K562 (cell line): ENCODE data around the gene KMT2E. TPM values are rescaled to one million over a fixed set of nuclear protein-coding genes. Genes with fewer than 3 reads are reported as not detected.

Source experiments
- EZH2 ChIP-seq: IDR thresholded peaks from 2 replicates; pipeline ENCODE4 v1.6.1; 2012; ENCODE audit warnings: low read depth, mild to moderate bottlenecking, inconsistent platforms, low read length, borderline replicate concordance
- FOXP4 ChIP-seq: sonication (generic); formaldehyde crosslinking; IDR thresholded peaks from 2 replicates; pipeline ENCODE4 v1.8.0; 2022; ENCODE audit warnings: mild to moderate bottlenecking, missing genetic modification reagents, borderline replicate concordance
- MITF ChIP-seq: IDR thresholded peaks from 2 replicates; pipeline ENCODE4 v1.6.1; 2014; ENCODE audit warnings: antibody characterized with exemption
- MYBL2 ChIP-seq, 2 experiments: fragments of 450-650 bp in 1 of 2; sonication (generic) in 1 of 2; formaldehyde crosslinking in 1 of 2; IDR thresholded peaks; 2 replicates each; pipeline versions ENCODE4 v1.6.1 to v1.8.1; 2017 to 2022; ENCODE audit warnings: borderline replicate concordance in 1 of 2, inconsistent platforms in 1 of 2, low read depth in 1 of 2, mild to moderate bottlenecking in 1 of 2, missing genetic modification reagents in 1 of 2, moderate library complexity in 1 of 2
- NR2F6 ChIP-seq: fragments of 450-650 bp; formaldehyde crosslinking; IDR thresholded peaks from 2 replicates; pipeline ENCODE4 v1.4.0; 2020; ENCODE audit warnings: mild to moderate bottlenecking
- SETDB1 ChIP-seq: IDR thresholded peaks from one replicate; pipeline ENCODE4 v1.6.1; 2012; ENCODE audit warnings: low read length, control low read depth, inconsistent platforms
- TRIM24 ChIP-seq, 2 experiments: fragments of 450-650 bp; IDR thresholded peaks; 2 replicates each; pipeline ENCODE4 v1.6.1; 2016
- ZKSCAN3 ChIP-seq: fragments of 250-450 bp; sonication (Bioruptor Pico); IDR thresholded peaks from 2 replicates; pipeline ENCODE4 v1.4.0; 2020
- ZNF589 ChIP-seq: fragments of 200-800 bp; sonication (Bioruptor generic); IDR thresholded peaks from 2 replicates; pipeline ENCODE4 v1.6.1; 2016; ENCODE audit warnings: low read depth, missing genetic modification characterization, missing compliant biosample characterization
- ZNF699 ChIP-seq: fragments of 250-450 bp; sonication (Bioruptor Pico); IDR thresholded peaks from 2 replicates; pipeline ENCODE4 v1.8.0; 2021; ENCODE audit warnings: mild to moderate bottlenecking, moderate library complexity; ENCODE audit not compliant: insufficient replicate concordance
- polyA plus RNA-seq, 8 experiments: library from polyadenylated mRNA; depleted of rRNA in 4 of 8; stranded (reverse) in 5 of 8; unstranded in 3 of 8; fragments of >200 nt; fragmentation: Nextera tagmentation in 2 of 8; fragmentation: Illumina TruSeq in 1 of 8; extraction: Ambion mirVana in 2 of 8; extraction: Trizol in 1 of 8; gene quantifications; 2 replicates each; pipeline versions ENCODE4 v1.2.1 to v1.2.3, GENCODE V29; 2011 to 2014; ENCODE audit warnings: inconsistent platforms in 1 of 8, missing spikeins in 1 of 8
- total RNA-seq, 7 experiments: library from RNA; depleted of rRNA in 6 of 7; stranded (reverse); fragments of >200 nt in 6 of 7; fragmentation: Illumina TruSeq in 2 of 7; extraction: Trizol in 2 of 7; gene quantifications; 2 replicates each; pipeline versions ENCODE4 v1.2.1 to v1.2.3, GENCODE V29; 2011 to 2021; ENCODE audit warnings: low replicate concordance in 1 of 7
- TF ChIP-seq, protein P1 (sequence below): sonication (generic); formaldehyde crosslinking; IDR thresholded peaks from 2 replicates; pipeline ENCODE4 v1.8.1; 2023; ENCODE audit warnings: mild to moderate bottlenecking, missing genetic modification reagents
- TF ChIP-seq, protein P2 (sequence below), 2 experiments: fragments of 450-650 bp; formaldehyde crosslinking in 1 of 2; IDR thresholded peaks; 2 replicates each; pipeline versions ENCODE4 v1.4.0 to v1.6.1; 2014 to 2020; ENCODE audit warnings: mild to moderate bottlenecking in 2 of 2, borderline replicate concordance in 1 of 2, low read depth in 1 of 2

The KMT2E gene
- total and polyA plus RNA-seq, 9 of the 15 experiments (the other 6 are each of a cell fraction or from before 2014, with no cell fraction given), result 8.9 to 55.3 (median 38.1) TPM

DNA sequence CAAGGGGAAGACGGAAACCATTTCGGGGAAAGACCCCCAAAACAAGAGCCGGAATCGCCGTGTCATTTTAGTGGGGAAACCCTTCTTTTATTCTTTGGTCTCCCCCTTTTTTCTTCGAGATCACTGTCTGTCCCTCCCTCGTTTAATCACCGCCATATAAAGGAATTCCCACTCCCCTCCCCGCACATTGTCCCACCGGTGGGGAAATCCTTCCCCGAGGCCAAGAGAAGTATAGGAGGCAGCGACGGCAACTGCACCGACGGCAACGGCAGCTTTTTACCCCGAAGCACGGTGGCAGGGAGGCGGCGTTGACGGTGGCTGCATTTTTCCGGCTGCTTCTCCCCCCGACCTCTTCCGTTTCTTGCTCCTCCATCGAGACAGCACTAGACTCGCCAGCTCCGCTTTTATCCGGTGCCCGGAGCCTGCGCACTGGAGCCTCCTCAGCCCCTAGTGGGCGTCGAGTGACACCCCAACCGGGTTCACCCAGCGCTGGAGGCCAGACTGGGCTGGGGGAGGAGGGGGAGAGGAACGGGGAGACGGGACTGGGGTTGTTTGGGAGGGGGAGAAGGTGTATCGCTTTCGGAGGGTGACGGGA, 687 bp upstream of the KMT2E start (continued):
- TF ChIP-seq, protein P1, sequence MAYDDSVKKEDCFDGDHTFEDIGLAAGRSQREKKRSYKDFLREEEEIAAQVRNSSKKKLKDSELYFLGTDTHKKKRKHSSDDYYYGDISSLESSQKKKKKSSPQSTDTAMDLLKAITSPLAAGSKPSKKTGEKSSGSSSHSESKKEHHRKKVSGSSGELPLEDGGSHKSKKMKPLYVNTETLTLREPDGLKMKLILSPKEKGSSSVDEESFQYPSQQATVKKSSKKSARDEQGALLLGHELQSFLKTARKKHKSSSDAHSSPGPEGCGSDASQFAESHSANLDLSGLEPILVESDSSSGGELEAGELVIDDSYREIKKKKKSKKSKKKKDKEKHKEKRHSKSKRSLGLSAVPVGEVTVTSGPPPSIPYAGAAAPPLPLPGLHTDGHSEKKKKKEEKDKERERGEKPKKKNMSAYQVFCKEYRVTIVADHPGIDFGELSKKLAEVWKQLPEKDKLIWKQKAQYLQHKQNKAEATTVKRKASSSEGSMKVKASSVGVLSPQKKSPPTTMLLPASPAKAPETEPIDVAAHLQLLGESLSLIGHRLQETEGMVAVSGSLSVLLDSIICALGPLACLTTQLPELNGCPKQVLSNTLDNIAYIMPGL, result peak; percentile 51; the same call in 1 of the 2 replicates
- no peak for TF ChIP-seq ZNF699
- TF ChIP-seq ZKSCAN3 (CRISPR knock-in tag), result no peak
- peak; percentile 89 for TF ChIP-seq NR2F6 (CRISPR knock-in tag)
- TF ChIP-seq MITF, result no peak
- 0 out of 2 replicates have a peak, but pooled peaks have one; percentile 73 for TF ChIP-seq FOXP4
- TF ChIP-seq MYBL2 (IDR thresholded peaks at IDR 0.05; ENCODE audit: low read depth), result no peak
- TF ChIP-seq MYBL2 (CRISPR knock-in tag; IDR thresholded peaks at IDR 0.05; ENCODE audit: borderline replicate concordance), result no peak
- TF ChIP-seq TRIM24 (IDR thresholded peaks at IDR 0.05), result peak in 1 of 2 experiments; percentile 61; a peak in 2 of 4 replicates
- no peak for TF ChIP-seq SETDB1
- no peak for TF ChIP-seq EZH2
- peak; percentile 65 for TF ChIP-seq ZNF589 (CRISPR knock-in tag)
- TF ChIP-seq, protein P2, sequence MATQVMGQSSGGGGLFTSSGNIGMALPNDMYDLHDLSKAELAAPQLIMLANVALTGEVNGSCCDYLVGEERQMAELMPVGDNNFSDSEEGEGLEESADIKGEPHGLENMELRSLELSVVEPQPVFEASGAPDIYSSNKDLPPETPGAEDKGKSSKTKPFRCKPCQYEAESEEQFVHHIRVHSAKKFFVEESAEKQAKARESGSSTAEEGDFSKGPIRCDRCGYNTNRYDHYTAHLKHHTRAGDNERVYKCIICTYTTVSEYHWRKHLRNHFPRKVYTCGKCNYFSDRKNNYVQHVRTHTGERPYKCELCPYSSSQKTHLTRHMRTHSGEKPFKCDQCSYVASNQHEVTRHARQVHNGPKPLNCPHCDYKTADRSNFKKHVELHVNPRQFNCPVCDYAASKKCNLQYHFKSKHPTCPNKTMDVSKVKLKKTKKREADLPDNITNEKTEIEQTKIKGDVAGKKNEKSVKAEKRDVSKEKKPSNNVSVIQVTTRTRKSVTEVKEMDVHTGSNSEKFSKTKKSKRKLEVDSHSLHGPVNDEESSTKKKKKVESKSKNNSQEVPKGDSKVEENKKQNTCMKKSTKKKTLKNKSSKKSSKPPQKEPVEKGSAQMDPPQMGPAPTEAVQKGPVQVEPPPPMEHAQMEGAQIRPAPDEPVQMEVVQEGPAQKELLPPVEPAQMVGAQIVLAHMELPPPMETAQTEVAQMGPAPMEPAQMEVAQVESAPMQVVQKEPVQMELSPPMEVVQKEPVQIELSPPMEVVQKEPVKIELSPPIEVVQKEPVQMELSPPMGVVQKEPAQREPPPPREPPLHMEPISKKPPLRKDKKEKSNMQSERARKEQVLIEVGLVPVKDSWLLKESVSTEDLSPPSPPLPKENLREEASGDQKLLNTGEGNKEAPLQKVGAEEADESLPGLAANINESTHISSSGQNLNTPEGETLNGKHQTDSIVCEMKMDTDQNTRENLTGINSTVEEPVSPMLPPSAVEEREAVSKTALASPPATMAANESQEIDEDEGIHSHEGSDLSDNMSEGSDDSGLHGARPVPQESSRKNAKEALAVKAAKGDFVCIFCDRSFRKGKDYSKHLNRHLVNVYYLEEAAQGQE (IDR thresholded peaks at IDR 0.05; ENCODE audit: borderline replicate concordance), result peak; percentile 100
- TF ChIP-seq, protein P2 (CRISPR knock-in tag; IDR thresholded peaks at IDR 0.05; ENCODE audit: low read depth), result 0 out of 2 replicates have a peak, but pooled peaks have one; percentile 2
